ENCODE results near the gene MTF1.

- TF ChIP-seq CTCF (IDR thresholded peaks at IDR 0.05) (no peak), EP300 (IDR thresholded peaks at IDR 0.05) (no peak), POLR2AphosphoS5 (IDR thresholded peaks at IDR 0.05) (no peak), POLR2A (IDR thresholded peaks at IDR 0.05) (no peak)
These were observed 93.3 kb downstream of the MTF1 start for GRCh38 chr1:37765916-37766664.
